HG03460 (cell line): ENCODE data around the gene NPFFR2.
A peak's percentile ranks its signal among the peaks of the same experiment; 100 is the strongest.
"Not testable (repeated sequence)": the region's sequence is repeated elsewhere in the genome, so short reads cannot be mapped to it uniquely, and the experiment has no call there.

Experiments
- ATAC-seq: cut with Tn5 transposase; IDR thresholded peaks from one replicate; pipeline ENCODE4 v1.9.1; 2021; ENCODE audit not compliant: unreplicated experiment

Gene NPFFR2

DNA sequence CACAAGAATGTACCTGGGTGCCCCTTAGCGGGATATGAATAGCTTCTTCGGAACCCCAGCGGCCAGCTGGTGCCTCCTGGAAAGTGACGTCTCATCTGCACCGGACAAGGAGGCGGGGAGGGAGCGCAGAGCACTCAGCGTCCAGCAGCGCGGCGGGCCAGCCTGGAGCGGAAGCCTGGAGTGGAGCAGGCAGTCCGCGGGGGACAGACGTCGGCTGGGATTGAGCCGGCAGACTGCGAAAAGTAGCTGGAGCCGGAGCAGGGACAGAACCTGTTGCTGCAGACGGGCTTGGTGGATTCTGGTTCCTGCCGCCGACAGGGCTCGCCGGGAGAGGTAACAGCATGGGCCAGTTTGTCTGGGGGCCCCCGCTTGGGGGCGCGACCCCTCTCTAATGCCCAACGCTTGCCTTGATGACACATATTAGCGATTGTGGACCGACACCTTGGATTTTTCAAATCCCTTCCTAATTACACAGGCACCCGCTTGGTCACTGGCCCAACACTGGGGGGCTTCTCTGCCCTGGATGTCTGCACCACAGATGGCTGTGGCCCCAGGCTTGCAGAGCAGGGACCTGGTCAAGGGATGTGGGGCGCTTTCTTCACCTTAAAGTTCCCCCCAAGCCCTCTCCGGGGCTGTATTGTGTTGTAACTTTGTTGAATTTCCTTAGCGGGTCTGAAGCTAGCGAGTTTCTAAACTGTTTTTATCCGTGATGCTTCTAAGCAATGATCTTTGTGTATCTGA is at the start of gene NPFFR2:
TSS of gene NPFFR2 (plus strand) at position 133 of the 741 bp plus-strand sequence. CDS start 96,592 bp downstream, outside the sequence.
- no peak for ATAC-seq

DNA sequence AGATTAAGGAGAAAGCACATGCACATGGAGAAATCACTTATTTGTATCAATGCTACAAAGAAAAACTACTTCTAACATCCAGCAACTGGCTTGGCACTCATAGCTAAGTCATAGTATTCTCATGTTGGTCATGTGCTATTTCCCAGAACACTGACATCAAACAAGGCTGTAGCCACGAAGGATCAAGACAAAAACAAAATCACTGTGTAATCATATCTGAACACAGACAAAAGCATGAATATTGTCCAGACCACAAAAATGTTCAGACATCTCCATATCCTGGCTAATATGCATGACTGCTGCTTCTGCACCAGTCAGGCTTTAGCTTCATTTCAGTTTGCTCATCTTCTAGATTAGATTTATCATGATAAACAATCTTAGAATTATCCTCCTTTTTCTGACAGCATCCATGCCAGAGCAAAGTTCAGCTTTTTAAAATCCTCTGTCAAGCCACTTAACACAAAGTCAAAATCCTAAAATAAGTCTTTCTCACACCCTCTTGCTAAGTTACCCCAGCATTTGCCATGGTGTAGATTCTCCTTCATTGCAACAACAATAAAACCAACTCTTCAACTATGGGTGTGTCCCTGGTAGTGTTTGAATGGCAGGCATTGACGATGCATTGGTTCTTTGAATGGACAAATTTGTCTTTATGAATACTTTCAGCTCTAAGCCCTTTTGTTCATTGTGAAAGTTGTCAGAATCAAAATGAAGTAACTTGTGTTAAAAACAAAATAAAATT is 39.1 kb upstream of the NPFFR2 start:
- ATAC-seq: no peak

DNA sequence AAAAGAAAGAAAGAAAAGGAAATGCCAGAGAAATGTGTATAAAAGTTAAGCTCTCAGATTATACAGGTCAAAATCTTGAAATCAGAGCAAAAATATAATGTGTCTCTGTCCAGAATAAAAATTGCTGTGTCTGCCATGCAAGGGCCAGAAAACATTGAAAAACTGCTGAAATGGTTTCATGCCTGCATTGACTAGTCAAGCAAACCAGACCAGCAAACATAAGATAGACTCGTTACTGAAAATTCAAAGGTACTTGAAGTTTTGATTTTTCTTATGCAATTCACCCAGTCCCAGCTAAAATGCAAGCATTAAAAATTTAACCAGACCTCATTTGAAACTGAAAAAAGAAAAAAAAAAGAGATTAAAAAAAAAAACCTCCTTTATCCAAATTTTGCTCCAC is 37.2 kb upstream of the NPFFR2 start:
- no peak for ATAC-seq

DNA sequence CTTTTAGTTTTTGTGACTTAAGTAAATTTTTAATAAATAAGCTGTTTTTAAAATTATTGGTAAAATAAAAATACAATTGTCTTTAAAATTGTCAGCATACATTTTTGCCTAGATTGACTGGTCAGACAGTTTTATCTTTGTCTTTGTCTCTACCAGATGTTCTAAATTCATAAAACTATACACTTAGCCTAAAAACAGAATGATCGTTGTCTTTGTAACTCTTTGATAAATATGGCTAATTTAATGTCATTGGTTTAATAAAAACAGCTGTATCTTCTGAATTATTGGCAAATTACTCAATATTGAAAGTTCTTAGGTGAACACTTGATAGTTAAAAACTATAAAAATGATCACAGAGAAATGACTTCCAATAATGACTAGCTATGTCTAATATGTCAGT is 36.5 kb upstream of the NPFFR2 start:
- no peak for ATAC-seq

DNA sequence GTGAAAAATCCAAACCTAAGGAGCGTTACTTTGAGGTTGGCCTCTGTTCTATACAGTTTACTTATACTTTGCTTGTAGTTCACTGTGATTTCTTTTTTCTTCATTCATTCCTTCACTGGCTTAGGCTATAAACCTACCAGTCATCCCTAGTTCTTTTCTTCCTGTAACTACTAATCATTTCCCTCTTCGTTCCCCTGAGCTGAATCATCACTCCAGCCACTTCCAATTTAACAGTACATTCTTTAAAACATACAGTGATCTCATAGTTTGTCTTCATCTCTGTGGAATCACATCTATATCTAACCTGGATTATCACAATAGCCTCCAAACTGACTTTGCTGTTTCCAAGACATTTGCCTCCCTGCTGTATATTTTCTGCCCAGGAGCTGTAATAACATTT is 25.2 kb upstream of the NPFFR2 start:
- no peak for ATAC-seq

DNA sequence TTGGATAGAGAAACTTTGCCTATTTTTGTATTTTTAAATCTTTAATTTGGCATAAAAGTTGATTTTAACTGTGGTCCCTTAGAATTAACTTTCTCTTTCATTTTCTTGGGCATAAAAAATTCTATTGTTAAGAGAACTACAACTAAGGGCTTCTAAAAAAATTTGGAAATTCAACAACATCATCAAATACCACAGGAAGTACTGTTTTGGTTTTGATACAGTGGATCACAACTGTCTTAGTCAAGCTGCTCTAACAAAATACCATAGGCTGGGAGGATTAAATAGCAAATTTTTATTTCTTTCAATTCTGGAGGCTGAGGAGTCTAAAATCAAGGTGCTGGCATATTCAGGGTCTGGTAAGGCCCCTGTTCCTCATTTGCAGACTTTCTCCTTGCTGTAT is 19.9 kb upstream of the NPFFR2 start:
- ATAC-seq: no peak

DNA sequence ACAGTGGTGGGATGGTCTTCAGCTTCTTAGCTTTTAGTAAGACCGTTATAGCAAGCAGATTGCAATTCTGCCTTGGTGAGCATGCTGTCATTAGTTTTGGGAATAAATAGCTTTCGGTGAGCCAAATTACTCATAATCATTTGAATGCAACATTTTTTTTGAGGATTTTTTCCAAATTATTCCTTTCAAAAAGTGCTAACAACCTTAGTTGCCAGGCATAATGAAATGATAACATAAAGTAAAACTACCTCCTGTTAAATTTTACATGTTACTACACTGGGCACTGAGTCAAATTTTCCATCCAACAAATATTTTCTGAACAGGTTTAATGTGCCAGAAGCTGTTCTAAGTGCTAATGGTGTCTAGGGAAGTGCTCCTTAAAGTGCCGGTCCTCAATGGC is 15.8 kb upstream of the NPFFR2 start:
- no peak for ATAC-seq

DNA sequence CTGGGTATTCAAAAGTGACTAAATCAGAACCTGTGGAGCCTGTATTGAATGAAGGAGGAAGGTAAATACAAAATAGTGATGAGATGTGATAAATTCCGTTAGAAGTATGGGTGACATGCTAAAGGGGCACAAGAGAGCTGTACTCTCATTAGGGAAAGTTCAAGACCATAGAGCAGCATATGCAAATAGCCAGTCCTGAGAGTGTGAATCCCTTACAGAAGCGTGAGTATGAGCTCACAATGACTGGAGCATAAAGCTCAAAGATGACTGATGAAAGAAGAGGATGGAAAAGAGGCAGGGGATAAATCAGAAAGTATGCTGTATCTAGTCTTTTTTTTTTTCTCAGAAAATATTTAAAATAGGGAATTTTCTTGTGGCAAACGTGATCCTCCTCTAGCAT is 12.1 kb upstream of the NPFFR2 start:
- no peak for ATAC-seq

DNA sequence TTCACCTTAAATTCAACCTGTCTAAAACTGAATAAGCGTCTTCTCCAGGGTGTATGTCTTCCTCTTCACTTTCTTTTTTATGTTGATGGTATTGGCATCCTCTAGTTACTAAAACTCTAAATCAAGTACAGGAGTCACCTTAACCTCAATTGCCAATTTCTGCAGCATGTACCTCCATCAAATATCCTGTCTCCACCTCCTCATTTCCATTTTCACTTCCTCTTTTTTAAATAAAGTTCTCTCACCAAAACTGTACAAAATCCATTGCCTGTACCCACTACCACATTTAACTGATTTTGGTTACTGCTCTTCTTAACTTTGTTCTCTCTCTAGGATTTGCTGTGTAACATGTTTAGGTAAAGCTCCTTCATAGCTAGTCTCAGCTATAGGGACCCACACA is 9.2 kb upstream of the NPFFR2 start:
- no peak for ATAC-seq

DNA sequence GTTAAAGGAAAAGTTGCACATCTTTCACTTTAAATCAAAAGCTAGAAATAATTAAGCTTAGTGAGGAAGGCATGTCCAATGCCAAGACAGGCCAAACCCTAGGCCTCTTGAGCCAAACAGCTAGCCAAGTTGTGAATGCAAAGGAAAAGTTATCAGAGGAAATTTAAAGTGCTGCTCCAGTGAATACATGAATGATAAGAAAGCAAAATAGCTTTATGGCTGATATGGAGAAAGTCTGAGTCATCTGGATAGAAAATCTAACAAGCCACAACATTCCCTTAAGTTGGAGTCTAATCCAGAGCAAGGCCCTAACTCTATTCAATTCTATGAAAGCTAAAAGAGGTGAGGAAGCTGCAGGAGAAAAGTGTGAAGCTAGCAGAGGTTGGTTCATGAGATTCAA is 23.8 kb downstream of the NPFFR2 start:
- no peak for ATAC-seq

DNA sequence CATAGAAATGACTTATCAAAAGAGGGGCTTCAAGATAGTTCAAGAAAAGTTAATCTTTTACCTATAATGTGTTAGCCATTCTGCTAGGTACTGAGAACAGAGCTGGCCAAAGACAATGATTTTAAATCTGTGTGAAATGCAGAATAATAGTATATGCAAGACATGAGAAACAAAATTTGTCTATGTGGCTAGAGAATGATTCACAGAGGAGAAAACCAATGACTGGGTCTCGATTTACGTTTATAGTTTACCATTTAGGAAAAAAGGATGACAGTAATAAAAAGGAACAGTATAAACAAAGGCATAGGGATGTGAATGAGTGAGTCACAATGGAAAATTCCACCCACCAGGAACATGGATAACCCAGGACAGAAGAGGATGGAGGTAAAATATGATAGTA is 31.9 kb downstream of the NPFFR2 start:
- ATAC-seq: no peak

DNA sequence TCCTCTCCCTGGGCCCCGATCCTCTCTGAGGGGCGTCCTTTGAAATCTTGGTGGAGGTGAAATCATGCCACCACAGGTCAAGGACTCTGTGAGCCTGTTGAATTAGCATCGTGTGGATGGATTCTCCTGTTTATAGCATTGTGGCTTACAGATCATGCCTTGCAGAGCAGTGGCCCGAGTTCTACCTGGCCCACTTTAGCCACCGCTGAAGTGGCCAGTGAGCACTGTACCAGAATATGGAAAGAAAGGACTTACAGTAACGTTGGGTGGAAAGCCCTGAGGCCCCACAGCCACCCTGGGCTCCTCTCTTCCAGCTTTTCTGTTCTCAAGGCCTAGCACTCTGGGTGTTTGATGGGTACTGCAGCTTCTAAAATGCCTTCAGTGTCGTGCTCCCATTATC is 35.3 kb downstream of the NPFFR2 start:
- no peak for ATAC-seq

DNA sequence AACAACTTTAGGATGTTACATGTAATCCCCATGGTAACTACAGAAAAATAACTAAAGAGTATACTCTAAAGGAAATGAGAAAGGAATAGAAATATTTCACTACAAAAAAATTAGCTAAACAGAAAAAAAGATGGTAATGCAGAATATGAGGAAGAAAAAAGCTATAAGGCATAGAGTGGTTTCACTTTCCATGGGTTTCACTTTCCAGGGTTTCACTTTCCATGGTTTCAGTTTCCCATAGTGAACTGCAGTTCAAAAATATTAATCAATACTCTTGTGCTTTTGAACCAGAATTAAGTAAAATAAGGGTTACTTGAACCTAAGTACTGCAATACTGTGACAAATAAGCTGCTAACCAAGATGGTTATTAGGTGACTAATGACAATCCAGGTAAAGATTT is 42.0 kb downstream of the NPFFR2 start:
- no peak for ATAC-seq

DNA sequence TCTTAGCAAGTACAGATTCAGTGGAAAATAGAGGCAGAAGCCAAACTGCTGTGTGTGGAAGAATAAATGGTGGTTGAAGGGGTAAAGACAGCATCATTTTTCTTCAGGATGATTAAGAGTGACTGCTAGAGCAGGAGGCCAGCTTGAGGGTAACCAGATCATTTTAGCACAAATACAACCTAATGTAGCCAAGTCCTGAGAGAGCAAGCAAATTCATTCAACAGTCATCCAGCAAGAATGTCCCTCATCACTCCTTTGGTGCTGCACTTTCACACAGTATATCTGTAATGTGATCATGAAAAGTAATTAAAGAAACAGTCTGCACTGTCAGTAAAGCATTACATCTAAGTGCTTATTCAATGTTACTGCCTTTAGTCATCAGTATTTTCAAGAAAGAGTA is 44.8 kb downstream of the NPFFR2 start:
- no peak for ATAC-seq

DNA sequence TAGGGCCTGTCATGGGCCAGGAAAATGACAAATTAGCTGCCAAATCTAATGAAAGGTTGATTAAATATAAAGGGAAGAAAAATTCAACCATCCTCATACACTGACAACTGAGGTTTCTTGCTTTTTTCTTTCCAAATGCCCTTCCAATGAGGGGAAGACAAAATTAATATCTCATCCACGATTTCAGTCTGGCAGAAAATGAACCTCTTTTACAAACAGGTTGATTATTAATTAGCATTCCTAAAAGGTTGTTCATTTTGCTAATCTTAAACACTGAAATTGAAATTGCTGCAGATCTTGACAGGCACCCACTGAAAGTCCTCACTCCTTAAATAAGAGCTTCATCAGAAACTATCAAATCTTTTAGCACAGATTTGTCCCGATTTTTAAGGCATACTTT is 45.5 kb downstream of the NPFFR2 start:
- ATAC-seq: no peak

DNA sequence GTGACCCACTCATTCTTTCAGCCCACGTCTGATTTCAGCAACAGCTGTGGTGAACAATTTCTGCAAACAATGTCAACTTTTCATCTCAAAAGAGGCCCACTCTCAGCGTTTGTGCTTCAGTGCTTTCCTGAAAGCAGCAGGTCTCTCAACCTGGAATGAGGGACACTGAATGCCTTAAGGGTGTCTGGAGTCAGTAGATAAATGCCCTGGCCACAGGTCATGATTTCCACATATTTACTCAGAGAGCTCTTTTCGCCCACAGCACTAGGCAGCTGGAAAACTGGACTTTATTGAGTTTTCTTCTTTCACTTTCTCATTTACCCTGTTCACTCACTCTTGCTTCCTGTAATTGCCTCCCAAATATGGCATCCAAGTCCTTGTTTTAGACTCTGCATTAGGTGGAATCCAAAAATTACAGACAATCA is 52.8 kb downstream of the NPFFR2 start:
- peak; percentile 80 for ATAC-seq

DNA sequence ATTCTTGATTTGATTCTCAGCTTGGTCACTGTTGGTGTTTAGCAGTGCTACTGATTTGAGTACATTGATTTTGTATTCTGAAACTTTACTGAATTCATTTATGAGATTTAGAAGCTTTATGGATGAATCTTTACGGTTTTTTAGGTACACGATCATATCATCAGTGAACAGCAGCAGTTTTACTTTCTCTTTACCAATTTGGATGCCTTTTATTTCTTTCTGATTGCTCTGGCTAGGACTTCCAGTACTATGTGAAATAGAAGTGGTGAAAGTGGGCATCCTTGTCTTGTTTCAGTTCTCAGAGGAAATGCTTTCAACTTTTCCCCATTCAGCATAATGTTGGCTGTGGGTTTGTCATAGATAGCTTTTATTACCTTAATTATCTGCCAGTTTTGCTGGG is 58.8 kb downstream of the NPFFR2 start:
- ATAC-seq: not testable (repeated sequence)

DNA sequence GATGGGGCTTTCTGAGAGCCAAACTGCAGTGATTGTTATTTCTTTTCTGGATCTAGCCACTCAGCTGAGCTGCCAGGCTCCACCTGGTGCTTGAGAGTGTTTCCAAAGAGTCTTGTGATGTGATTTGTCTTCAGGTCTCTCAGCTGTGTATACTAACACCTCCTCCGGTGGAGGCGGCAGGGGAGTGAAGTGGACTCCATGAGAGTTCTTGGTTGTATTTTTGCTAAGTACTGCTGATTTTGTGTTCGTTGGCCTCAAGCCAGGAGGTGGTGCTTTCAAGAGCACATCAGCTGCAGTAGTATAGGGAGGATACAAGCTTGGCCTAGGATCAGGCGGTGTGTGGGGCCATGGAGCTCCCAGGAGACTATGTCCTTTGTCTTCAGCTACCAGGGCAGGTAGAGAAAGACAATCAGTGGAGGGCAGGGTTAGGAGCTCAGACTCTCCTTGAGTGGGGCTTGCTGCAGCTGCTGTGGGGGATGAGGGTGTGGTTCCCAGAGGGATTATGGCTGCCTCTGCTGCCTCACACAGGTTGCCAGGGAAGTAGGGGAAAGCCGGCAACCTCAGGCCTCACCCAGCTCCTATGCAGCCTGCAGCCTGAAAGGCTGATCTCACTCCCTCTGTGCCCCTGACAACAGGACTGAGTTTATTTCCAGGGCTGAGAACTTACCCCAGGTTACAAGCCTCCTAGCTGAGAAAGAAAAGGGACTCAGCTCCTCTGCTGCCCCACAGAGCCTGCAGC is 62.4 kb downstream of the NPFFR2 start:
- ATAC-seq: no peak

DNA sequence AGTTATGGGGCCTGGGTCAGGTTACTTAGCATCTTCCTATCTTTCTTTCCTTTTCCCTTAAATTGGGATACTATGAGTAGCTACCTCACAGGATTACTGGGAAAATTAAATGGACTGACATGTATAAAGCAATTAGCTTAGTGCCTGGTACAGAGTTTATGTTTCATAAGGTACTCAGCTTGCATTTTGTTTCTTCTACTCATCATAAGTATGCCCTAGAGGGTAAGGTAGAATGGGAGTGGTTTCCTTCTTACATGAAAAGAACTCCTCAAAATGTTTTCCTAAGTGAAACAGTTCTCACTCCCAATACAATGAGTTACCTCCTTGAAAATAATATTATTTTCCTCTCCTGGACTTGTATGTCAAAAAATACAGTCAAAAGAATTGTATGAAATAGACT is 75.7 kb downstream of the NPFFR2 start:
- no peak for ATAC-seq

DNA sequence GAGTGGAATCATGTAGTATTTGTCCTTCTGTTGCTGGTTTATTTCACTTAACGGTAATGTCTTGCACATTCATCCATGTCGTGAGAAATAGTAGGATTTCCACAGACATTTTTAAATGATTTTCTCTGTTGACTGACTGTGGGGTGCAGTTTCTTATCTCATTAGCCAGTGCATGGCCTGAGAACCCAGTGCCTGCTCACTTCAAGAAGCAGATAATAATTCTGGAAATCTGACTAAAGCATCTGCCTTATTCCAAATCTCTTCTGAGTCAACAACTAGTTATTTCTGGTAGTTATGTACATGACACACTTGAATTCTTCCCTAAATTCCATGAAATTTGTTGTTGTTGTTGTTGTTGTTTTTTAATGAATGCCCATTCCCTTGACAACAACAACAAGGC is 77.6 kb downstream of the NPFFR2 start:
- ATAC-seq: no peak

DNA sequence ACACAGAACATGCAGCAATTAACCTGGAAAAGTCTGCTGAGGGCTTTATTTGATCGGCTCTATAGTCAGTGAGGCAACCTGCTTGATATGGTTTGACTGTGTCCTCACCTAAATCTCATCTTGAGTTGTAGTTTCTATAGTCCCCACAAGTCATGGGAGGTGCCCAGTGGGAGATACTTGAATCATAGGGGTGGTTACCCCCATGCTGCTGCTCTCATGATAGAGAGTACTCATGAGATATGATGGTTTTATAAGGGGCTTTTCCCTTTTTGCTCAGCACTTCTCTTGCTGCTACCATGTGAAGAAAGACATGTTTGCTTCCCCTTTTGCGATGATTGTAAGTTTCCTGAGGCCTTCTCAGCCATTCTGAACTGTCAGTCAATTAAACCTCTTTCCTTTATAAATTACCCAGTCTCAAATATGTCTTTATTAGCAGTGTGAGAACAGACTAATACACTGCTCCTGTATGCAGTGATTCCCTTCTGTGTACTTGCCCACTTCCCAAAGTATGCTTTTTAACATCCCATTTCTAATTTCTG is 78.2 kb downstream of the NPFFR2 start:
- no peak for ATAC-seq

DNA sequence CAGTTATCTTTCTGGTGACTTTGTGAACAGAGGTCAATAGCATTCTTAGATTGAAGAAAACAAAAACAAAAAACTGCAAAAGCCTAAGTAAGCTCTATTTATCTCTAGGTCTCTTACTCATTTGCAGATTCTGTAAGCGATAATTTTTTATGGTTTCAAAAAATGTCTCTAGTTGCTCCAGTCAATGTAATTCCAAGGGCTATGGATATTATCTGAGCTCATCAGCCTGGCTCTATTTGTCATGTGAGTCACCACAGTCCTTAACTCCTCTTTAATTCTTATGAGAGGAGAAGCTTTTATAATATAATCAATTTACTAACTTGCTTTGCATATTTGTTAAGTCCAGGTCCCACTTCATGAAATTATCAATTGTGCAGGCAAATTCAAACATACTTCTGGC is 79.1 kb downstream of the NPFFR2 start:
- no peak for ATAC-seq
